GM21619 (cell line): Measurements from ENCODE around the gene KATNIP.

ENCODE experiments used
- ATAC-seq: cut with Tn5 transposase; IDR thresholded peaks from one replicate; pipeline ENCODE4 v1.9.1; 2021; ENCODE audit not compliant: unreplicated experiment

KATNIP gene

GRCh38 chr16:27549746-27550581, at the start of gene KATNIP, which contains the start of gene GTF3C1:
Gene KATNIP (plus strand): TSS chr16:27550144. CDS start chr16:27550171, 27 bp downstream.
Gene GTF3C1 (minus strand): TSS chr16:27549913. CDS start chr16:27549890, 23 bp downstream.
- peak; percentile 96 for ATAC-seq

- ATAC-seq = no peak
Measured at GRCh38 chr16:27500801-27501200, 49.1 kb upstream of the KATNIP start.

GRCh38 chr16:27503662-27504061, 46.3 kb upstream of the KATNIP start:
- ATAC-seq = no peak

- no peak for ATAC-seq
Measured at GRCh38 chr16:27505297-27506236, 44.4 kb upstream of the KATNIP start.

- no peak for ATAC-seq
Measured at GRCh38 chr16:27506771-27507170, 43.2 kb upstream of the KATNIP start.

GRCh38 chr16:27508476-27508875, 41.5 kb upstream of the KATNIP start:
- no peak for ATAC-seq

GRCh38 chr16:27511657-27512448, 38.1 kb upstream of the KATNIP start:
- ATAC-seq = no peak

GRCh38 chr16:27514806-27515205, 35.1 kb upstream of the KATNIP start:
- no peak for ATAC-seq

- ATAC-seq = no peak
Measured at GRCh38 chr16:27515874-27516353, 34.0 kb upstream of the KATNIP start.

GRCh38 chr16:27516365-27516764, 33.6 kb upstream of the KATNIP start:
- ATAC-seq = no peak

GRCh38 chr16:27517664-27518063, 32.3 kb upstream of the KATNIP start:
- no peak for ATAC-seq

GRCh38 chr16:27518226-27518625, 31.7 kb upstream of the KATNIP start:
- ATAC-seq = no peak

- no peak for ATAC-seq
Measured at GRCh38 chr16:27520982-27521673, 28.8 kb upstream of the KATNIP start.

- no peak for ATAC-seq
Measured at GRCh38 chr16:27522173-27522707, 27.7 kb upstream of the KATNIP start.

GRCh38 chr16:27526180-27526579, 23.8 kb upstream of the KATNIP start:
- no peak for ATAC-seq

- ATAC-seq = no peak
Measured at GRCh38 chr16:27528294-27528693, 21.6 kb upstream of the KATNIP start.

- ATAC-seq = no peak
Measured at GRCh38 chr16:27529962-27530361, 20.0 kb upstream of the KATNIP start.

GRCh38 chr16:27531186-27531585, 18.8 kb upstream of the KATNIP start:
- ATAC-seq = no peak

- ATAC-seq = no peak
Measured at GRCh38 chr16:27531826-27532800, 17.8 kb upstream of the KATNIP start.
